ENCODE data around the gene CYB5D1. TPM values are rescaled to one million over a fixed set of nuclear protein-coding genes. Genes with fewer than 3 reads are reported as not detected.

CYB5D1 gene
- total RNA-seq, 4 donors from 2014 or later: 14.9 to 29.5 (median 23.5) TPM

- Histone ChIP-seq H3K27me3 (no peaks in the 10 kb centered on the region), H3K27ac (peak overlapping the region in 2 of 3 donors; percentile 88 to 92), H3K9me3 (no peaks in the 10 kb centered on the region), H3K36me3 (peaks cover 22 to 31% of the 10 kb centered on the region in 2 donors), H3K4me3 (replicated peaks in 1 of 3) (no peak overlapping the region), H3K4me1 (peaks cover 22 to 37% of the 10 kb centered on the region in 2 donors)
- no peak for TF ChIP-seq POLR2A (IDR thresholded peaks at IDR 0.05)
- intact Hi-C loops (cut with DNase I): no loop called here
- 80 to 81% methylated on average over 31 of the region's 31 CpGs for WGBS, 2 donors
- DNase-seq: no peak
Observed at GRCh38 chr17:7854078-7854777, 3.6 kb upstream of the CYB5D1 start.

- WGBS, 2 donors: 70 to 75% methylated on average over 45 to 56 of the region's 57 CpGs
- Histone ChIP-seq H3K36me3 (peaks cover 14 to 22% of the 10 kb centered on the region in 2 donors), H3K4me3 (replicated peaks in 1 of 3) (peak within 1 kb of the TSS in 1 of 3 donors; percentile 50), H3K27ac (peak within 1 kb of the TSS in 2 of 3 donors; percentile 88 to 92), H3K4me1 (peaks cover 22 to 37% of the 10 kb centered on the region in 2 donors), H3K27me3 (no peaks in the 10 kb centered on the region), H3K9me3 (no peaks in the 10 kb centered on the region)
- TF ChIP-seq POLR2A (IDR thresholded peaks at IDR 0.05): no peak
- TF ChIP-seq CTCF (IDR thresholded peaks at IDR 0.05): no peak
- no peak for DNase-seq
- intact Hi-C loops (cut with DNase I): loop anchor here (5.0 kb wide), 1 partner anchor 33 kb away; no protein-coding TSS in a partner anchor
Observed at GRCh38 chr17:7854851-7855659, 2.7 kb upstream of the CYB5D1 start, which contains the start of gene TMEM88. TMEM88 (plus strand) TSS chr17:7855066; CDS start chr17:7855075, 9 bp downstream.

GRCh38 chr17:7855660-7856010 is 2.2 kb upstream of the CYB5D1 start:
- H3K4me1 ChIP-seq: peaks cover 22 to 37% of the 10 kb centered on the region in 2 donors
- DNase-seq: no peak
- peak overlapping the region in 2 of 3 donors; percentile 88 to 92 for H3K27ac ChIP-seq
- H3K36me3 ChIP-seq: peaks cover 12 to 16% of the 10 kb centered on the region in 2 donors
- H3K4me3 ChIP-seq (replicated peaks in 1 of 3): peak overlapping the region in 1 of 3 donors; percentile 50
- TF ChIP-seq CTCF (IDR thresholded peaks at IDR 0.05) (no peak), POLR2A (IDR thresholded peaks at IDR 0.05) (no peak)
- WGBS, 2 donors: 54 to 58% methylated on average over 12 to 15 of the region's 15 CpGs
- no peaks in the 10 kb centered on the region for H3K9me3 ChIP-seq
- H3K27me3 ChIP-seq: no peaks in the 10 kb centered on the region
- intact Hi-C loops (cut with DNase I): loop anchor here (5.0 kb wide), 1 partner anchor 33 kb away; no protein-coding TSS in a partner anchor

- Histone ChIP-seq H3K27me3 (no peaks in the 10 kb centered on the region), H3K9me3 (no peaks in the 10 kb centered on the region), H3K36me3 (peaks cover 11 to 12% of the 10 kb centered on the region in 2 donors), H3K27ac (peak overlapping the region; percentile 68 to 92 (median 88)), H3K4me1 (peaks cover 22 to 37% of the 10 kb centered on the region in 2 donors), H3K4me3 (replicated peaks in 1 of 3) (peak overlapping the region; percentile 11 to 50 (median 41))
- WGBS, 2 donors: 34 to 39% methylated on average over 23 to 29 of the region's 29 CpGs
- TF ChIP-seq CTCF (IDR thresholded peaks at IDR 0.05) (no peak), POLR2A (IDR thresholded peaks at IDR 0.05) (no peak)
- intact Hi-C loops (cut with DNase I): loop anchor here (5.0 kb wide), 1 partner anchor 34 kb away; no protein-coding TSS in a partner anchor
- no peak for DNase-seq
Observed at GRCh38 chr17:7856011-7856810, 1.6 kb upstream of the CYB5D1 start.

All from thyroid gland (tissue), 4 donors.